Measurements from ENCODE around the gene DCDC1.

DNA sequence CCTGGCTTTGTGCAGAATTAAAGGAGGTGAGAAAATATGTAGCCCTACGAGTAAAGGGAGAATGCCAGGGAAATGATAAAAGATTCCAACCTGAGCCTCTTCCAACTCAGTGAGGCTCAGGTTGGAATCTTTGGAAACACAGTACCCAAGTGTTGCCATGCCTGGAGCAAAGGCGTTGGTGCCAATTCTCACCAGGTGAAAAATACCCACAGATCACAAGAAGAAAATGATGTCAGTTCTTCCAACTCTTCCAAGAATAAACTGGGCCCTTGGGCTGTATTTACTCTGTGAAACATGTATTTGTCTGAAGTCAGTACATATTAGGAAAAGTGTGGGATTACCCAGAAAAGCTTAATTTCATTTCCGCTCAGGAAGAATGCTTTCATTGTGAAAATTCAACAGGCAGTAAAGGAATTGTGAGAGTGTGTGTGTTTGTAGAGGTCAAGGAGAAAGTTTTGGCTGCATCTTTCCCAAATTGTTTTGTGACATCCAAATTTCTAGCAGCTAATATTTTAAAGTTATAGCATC lies 548.0 kb downstream of the DCDC1 start:
- TF ChIP-seq TAF1 (IDR thresholded peaks at IDR 0.05; ENCODE audit: borderline replicate concordance, insufficient read depth, low read length), result no peak
- TF ChIP-seq POLR2AphosphoS5 (IDR thresholded peaks at IDR 0.05; ENCODE audit: low read depth, low read length), result no peak
- no peak for TF ChIP-seq SIN3A (IDR thresholded peaks at IDR 0.05; ENCODE audit: borderline replicate concordance, insufficient read depth, low read length)
- no peak for TF ChIP-seq FOXP2 (optimal IDR thresholded peaks at IDR 0.05; ENCODE audit: borderline replicate concordance, extremely low read depth, extremely low read length, insufficient read depth)

All from PFSK-1 (cell line).